Epithelial cell of proximal tubule (primary cell): ENCODE results near the gene OVCA2. TPM values are rescaled to one million over a fixed set of nuclear protein-coding genes. Genes with fewer than 3 reads are reported as not detected.

Source experiments
- DNase-seq: peaks from one replicate; pipeline ENCODE4 v3.0.0-alpha.2; 2011; ENCODE audit warnings: low read depth
- H3K4me3 ChIP-seq: 2 replicates; pipeline ENCODE4 v1.5.1; 2011; ENCODE audit warnings: low read depth, mild to moderate bottlenecking, low read length
- total RNA-seq: library from RNA; depleted of rRNA; stranded (reverse); fragments of >200 nt; gene quantifications from 2 replicates; pipeline ENCODE4 v1.2.3, GENCODE V29; 2015
- TF ChIP-seq, protein P1 (sequence below): conservative IDR thresholded peaks from 2 replicates; pipeline ENCODE4 v1.5.1; 2012; ENCODE audit warnings: low read depth, mild to moderate bottlenecking, low read length

OVCA2 gene
- total RNA-seq, 1 donor from 2014 or later = 55.4 TPM

DNA sequence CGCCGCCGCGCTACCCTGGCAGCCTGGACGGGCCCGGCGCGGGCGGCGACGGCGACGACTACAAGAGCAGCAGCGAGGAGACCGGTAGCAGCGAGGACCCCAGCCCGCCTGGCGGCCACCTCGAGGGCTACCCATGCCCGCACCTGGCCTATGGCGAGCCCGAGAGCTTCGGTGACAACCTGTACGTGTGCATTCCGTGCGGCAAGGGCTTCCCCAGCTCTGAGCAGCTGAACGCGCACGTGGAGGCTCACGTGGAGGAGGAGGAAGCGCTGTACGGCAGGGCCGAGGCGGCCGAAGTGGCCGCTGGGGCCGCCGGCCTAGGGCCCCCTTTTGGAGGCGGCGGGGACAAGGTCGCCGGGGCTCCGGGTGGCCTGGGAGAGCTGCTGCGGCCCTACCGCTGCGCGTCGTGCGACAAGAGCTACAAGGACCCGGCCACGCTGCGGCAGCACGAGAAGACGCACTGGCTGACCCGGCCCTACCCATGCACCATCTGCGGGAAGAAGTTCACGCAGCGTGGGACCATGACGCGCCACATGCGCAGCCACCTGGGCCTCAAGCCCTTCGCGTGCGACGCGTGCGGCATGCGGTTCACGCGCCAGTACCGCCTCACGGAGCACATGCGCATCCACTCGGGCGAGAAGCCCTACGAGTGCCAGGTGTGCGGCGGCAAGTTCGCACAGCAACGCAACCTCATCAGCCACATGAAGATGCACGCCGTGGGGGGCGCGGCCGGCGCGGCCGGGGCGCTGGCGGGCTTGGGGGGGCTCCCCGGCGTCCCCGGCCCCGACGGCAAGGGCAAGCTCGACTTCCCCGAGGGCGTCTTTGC, 16.2 kb downstream of the OVCA2 start:
- TF ChIP-seq, protein P1, sequence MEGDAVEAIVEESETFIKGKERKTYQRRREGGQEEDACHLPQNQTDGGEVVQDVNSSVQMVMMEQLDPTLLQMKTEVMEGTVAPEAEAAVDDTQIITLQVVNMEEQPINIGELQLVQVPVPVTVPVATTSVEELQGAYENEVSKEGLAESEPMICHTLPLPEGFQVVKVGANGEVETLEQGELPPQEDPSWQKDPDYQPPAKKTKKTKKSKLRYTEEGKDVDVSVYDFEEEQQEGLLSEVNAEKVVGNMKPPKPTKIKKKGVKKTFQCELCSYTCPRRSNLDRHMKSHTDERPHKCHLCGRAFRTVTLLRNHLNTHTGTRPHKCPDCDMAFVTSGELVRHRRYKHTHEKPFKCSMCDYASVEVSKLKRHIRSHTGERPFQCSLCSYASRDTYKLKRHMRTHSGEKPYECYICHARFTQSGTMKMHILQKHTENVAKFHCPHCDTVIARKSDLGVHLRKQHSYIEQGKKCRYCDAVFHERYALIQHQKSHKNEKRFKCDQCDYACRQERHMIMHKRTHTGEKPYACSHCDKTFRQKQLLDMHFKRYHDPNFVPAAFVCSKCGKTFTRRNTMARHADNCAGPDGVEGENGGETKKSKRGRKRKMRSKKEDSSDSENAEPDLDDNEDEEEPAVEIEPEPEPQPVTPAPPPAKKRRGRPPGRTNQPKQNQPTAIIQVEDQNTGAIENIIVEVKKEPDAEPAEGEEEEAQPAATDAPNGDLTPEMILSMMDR = no peak
- no peak overlapping the region for H3K4me3 ChIP-seq
- no peak for DNase-seq

DNA sequence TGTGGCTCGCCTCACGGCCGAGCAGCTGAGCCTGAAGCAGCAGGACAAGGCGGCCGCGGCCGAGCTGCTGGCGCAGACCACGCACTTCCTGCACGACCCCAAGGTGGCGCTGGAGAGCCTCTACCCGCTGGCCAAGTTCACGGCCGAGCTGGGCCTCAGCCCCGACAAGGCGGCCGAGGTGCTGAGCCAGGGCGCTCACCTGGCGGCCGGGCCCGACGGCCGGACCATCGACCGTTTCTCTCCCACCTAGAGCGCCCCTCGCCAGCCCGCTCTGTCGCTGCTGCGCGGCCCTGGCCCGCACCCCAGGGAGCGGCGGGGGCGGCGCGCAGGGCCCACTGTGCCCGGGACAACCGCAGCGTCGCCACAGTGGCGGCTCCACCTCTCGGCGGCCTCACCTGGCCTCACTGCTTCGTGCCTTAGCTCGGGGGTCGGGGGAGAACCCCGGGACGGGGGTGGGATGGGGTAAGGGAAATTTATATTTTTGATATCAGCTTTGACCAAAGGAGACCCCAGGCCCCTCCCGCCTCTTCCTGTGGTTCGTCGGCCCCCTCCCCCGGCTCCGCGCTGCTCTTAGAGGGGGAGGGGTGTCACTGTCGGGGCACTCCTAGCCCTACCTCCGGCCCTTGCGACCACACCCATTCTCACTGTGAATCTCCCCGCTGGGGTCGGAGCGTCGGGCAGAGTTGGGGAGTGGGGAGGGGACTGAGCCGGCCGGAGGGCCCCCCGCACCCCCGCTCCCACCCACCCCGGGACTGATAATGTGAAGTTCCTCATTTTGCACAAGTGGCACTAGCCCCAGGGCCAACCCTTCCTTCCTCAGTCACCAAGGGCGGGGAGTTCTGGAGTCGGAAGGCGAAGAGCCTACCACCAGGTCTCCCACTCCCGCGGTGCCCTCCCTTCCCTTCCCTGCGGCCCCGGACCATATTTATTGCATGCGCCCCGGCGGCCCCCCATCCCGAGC, 17.0 kb downstream of the OVCA2 start:
- TF ChIP-seq, protein P1 = peak; percentile 58
- no peak overlapping the region for H3K4me3 ChIP-seq
- no peak for DNase-seq

DNA sequence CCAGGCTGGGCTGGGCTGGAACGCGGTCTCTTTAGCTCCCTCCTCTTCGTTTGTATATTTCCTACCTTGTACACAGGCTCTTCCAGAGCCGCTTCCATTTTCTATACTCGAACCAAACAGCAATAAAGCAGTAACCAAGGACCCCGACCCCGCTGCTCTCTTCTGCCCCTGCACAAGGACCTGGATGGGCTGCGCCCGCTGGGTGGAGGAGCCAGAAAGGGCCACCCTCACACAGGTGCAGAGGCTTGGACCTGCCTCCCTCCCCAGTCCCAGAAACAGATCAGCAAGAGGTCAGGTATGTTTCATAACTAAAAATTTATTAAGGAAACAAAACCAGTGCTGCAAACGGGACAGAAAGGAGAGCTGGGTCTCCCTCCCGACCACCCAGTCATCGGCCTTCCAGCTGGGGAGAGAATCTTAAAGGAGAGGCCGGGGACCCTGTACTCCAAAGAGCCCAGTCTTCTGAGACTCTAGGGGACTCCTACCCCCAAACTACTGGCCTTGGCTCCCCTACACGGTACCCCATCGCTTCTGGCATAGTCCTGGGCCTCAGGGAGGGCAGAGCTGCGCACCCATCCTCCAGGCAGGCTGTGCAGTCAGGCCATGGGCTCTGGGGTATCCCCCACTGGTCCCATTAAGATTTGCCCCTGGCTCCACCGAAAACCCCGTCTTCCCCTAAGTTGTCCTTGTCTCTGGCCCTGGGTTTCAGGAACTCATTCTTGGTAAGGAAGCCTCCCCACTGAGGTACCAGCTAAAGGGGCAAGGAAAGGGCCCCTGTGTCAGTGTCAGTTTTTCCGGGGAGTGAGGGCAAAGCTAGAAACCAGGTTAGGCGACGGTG, 17.9 kb downstream of the OVCA2 start:
- no peak overlapping the region for H3K4me3 ChIP-seq
- TF ChIP-seq, protein P1 = no peak
- DNase-seq = no peak

DNA sequence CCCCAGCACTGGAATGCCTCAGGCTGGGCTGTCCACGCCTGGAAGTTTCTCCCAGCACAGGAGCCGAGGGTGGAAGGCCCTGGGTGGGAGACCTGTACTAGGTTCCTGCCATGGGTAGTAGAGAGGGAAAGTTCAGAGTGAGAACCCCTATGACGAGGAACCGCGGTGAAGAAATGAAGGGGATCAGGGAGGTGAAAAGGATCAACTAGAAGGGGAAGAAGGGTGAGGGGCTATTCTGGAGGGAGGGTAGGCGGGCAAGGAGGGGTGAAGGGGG, 18.5 kb downstream of the OVCA2 start:
- H3K4me3 ChIP-seq = no peak overlapping the region
- DNase-seq = no peak
- TF ChIP-seq, protein P1 = no peak

DNA sequence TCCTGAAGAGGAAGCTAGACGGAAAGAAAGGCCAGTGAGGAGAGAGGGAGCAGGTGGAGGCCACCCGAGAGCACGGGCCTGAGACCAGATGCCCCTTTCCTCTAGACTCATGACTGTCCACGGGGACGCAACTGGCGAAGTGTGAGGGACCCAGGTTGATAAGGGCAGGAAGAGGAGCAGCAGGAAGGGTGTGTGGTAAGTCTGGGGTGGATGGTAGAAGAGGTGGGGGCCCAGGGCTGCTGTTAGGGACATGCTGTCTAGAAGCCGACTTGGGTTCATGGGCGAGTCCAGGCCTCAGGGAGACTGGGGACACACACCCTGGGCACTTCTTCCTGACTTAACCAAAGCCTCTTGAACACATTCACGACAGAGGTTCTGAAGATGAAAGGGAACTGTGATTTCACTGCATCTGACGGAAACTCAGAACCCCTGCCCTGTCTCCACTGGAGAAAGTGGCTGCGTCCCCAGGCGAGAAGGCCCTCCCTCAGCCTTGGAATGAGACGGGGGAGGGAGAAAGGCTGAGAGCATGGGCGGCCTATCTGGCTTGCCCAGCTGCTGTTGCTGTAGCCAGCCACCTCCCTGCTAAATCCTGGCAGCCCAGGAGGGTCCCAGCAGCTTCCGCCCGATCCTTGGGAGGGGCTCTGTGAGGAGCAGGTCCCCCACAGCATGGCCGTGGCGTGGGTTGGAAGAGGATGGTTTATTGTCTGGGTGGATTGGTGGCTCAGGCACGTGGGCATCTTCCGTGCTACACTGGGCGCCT, 19.0 kb downstream of the OVCA2 start:
- H3K4me3 ChIP-seq = no peak overlapping the region
- DNase-seq = no peak
- TF ChIP-seq, protein P1 = no peak

DNA sequence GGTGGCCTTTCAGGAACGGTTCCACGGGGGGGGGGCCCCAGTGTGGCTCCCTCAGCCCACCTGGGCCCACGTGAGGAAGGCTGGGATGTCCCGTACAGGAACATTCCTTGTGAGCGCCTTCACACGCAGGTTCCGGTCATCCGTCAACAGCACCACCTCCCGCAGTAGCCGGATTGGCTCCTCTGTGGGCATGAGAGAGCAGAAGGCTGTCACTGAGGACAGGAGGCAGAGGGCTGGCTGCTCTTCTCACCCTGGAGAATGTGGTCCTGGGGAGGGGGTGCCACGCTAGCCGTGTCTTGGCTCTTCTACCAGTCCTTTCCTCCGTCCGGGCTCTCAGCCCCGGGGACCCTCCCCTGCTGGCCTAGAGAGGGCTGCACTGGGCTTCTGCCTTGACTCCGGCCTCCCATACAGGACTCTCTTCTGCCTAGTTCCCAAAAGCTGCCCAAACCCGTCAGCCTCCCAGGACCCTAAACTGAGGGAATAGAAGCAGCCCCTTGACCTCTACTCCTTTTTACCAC, 19.7 kb downstream of the OVCA2 start:
- DNase-seq = no peak
- H3K4me3 ChIP-seq = no peak overlapping the region
- TF ChIP-seq, protein P1 = no peak
